ENCODE data around the gene RNF157.

Gene RNF157

GRCh38 chr17:76200354-76200753 is 39.9 kb downstream of the RNF157 start:
- TF ChIP-seq CTCF (IDR thresholded peaks at IDR 0.05; ENCODE audit: insufficient read depth, low read depth, low read length, missing control alignments), result no peak
- DNase-seq (ENCODE audit: low read depth), result no peak
- H3K4me3 ChIP-seq (ENCODE audit: low read length), result no peak overlapping the region

- DNase-seq (ENCODE audit: low read depth), result no peak
- no peak for TF ChIP-seq CTCF (IDR thresholded peaks at IDR 0.05; ENCODE audit: insufficient read depth, low read depth, low read length, missing control alignments)
- no peak overlapping the region for H3K4me3 ChIP-seq (ENCODE audit: low read length)
These were observed 40.8 kb downstream of the RNF157 start for GRCh38 chr17:76199469-76199868.

DNA sequence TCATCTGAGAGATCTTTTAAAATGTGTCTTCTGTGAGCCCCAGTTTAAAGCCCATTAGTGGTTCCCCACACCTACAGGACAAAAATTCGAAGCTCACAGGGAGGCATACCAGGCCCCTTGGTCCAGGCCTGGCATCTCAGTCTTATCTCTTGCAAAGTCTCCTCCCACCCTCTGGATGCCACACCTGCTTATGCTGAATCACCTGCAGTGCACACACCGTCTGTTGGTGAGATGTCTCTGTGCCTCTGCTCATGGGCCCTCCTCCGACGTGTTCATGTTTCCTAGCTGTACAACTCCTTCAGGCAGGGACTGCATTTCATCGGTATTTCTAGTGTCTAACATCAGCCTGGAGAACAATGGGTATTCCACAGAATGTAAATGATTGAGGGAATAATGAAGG is 41.6 kb downstream of the RNF157 start:
- no peak overlapping the region for H3K4me3 ChIP-seq (ENCODE audit: low read length)
- no peak for TF ChIP-seq CTCF (IDR thresholded peaks at IDR 0.05; ENCODE audit: insufficient read depth, low read depth, low read length, missing control alignments)
- peak; percentile 13 for DNase-seq (ENCODE audit: low read depth)

DNA sequence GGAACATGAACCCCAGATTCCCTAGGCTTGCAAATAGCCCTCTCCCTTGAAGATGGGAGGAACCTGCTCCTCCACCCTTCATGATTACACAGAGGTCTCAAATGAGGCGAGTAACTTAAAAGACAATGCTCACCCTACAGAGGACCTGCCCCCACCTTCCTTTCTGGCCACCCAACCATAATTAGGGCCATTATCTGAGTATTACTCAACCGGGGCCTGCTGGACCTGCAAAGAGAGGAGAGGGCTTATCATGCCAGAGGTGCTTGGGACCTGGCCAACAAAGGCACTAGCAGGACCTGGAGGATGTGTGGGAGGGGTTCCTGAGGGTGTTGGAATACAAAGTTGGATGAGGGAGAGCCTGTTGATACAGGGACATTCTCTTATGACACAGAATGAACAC is 42.4 kb downstream of the RNF157 start:
- no peak for TF ChIP-seq CTCF (IDR thresholded peaks at IDR 0.05; ENCODE audit: insufficient read depth, low read depth, low read length, missing control alignments)
- no peak overlapping the region for H3K4me3 ChIP-seq (ENCODE audit: low read length)
- DNase-seq (ENCODE audit: low read depth), result no peak

DNA sequence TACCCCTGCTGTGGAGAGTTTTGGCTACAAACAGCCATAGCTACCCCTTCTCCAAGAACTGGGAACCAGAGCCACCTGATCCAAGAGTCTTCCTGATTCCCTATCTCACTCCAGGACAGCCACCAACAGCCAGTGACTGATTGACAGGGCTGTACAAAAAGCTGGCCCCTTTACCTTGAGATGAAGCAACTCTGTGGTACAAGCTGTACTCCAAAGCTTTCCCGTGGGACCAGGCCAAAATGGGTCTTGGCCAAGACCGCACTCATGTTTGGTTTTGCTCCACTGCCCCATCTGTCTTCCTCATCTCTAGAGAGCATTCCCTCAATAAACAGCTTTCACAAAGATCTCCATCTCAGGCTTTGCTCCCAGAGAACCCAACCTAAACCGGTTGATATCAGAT is 43.6 kb downstream of the RNF157 start:
- no peak for DNase-seq (ENCODE audit: low read depth)
- no peak overlapping the region for H3K4me3 ChIP-seq (ENCODE audit: low read length)

DNA sequence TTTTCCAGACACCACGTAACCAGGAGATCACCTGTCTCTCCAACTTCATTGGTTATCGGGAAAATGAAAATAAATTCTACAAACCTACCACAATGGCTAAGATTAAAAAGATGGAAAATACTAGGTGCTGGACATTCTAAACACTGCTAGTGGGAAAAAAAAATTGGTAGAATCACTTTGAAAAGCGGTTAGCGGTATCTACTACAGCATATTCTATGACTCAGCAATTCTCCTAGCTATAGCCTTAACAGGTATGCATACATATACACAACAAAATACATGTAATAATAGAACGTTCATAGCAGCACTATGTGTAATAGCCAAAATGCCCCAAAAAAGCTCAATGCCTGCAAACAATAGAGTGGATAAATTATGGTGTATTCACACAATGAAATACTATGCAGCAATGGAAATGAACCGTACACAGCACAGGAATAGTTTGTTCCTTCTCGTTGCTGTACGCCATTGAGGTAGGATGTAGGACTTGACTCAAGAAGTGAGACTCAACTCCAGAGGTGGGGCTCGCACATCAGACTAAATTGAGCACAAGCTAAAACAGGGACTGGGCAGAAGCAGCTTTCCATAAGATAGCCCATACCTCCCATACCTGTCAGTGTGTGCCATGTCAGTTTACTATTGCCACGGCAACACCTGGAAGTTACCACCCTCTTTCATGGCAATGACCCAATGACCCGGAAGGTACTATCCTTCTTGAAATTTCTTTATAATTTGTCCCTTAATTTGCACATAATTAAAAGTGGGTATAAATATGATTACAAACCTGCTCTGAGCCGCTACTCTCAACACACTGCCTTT is 44.8 kb downstream of the RNF157 start:
- no peak for DNase-seq (ENCODE audit: low read depth)
- no peak for TF ChIP-seq CTCF (IDR thresholded peaks at IDR 0.05; ENCODE audit: insufficient read depth, low read depth, low read length, missing control alignments)
- H3K4me3 ChIP-seq (ENCODE audit: low read length), result no peak overlapping the region

More for the DNA sequence above, 43.6 kb downstream of the RNF157 start:
- TF ChIP-seq CTCF (IDR thresholded peaks at IDR 0.05; ENCODE audit: insufficient read depth, low read depth, low read length, missing control alignments), result no peak

DNA sequence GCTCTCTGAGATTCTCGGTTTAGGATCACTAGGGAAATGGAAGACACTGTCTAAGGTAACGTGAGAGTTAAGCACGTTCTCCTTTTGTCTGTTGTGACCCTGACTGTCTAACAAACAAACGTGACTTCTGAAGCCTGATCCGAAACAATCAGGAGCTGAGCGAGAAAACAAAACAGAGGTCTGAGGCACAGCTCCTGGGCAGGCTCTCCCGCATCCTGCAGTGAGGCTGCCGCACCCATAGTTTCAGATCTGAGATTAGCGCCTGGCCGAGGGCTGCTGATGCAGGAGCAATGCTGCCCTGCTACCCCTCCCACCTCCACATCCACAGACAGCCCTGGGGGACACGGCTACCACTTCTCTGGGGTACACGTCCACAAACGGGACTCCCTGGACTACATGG is 46.7 kb downstream of the RNF157 start:
- no peak overlapping the region for H3K4me3 ChIP-seq (ENCODE audit: low read length)
- DNase-seq (ENCODE audit: low read depth), result no peak
- no peak for TF ChIP-seq CTCF (IDR thresholded peaks at IDR 0.05; ENCODE audit: insufficient read depth, low read depth, low read length, missing control alignments)

Data from epithelial cell of esophagus (primary cell).